Pulmonary artery endothelial cell (primary cell): ENCODE results near the gene CALML4. TPM values are rescaled to one million over a fixed set of nuclear protein-coding genes. Genes with fewer than 3 reads are reported as not detected.
"Not testable (repeated sequence)": the region's sequence is repeated elsewhere in the genome, so short reads cannot be mapped to it uniquely, and the experiment has no call there.

Source experiments
- DNase-seq: peaks from one replicate; pipeline ENCODE4 v3.0.0-alpha.2; 2011; ENCODE audit warnings: low read depth, low spot score
- total RNA-seq: library from RNA; depleted of rRNA; stranded (reverse); fragments of >200 nt; gene quantifications from 2 replicates; pipeline ENCODE4 v1.2.3, GENCODE V29; 2014

The CALML4 gene
- total RNA-seq, 1 donor from 2014 or later = 3.0 TPM

- DNase-seq = no peak
Measured at GRCh38 chr15:68208636-68209240, 3.6 kb upstream of the CALML4 start.

- no peak for DNase-seq
Measured at GRCh38 chr15:68208136-68208535, 3.0 kb upstream of the CALML4 start.

- no peak for DNase-seq
Measured at GRCh38 chr15:68207176-68207935, 2.2 kb upstream of the CALML4 start.

- no peak for DNase-seq
Measured at GRCh38 chr15:68206711-68207151, 1.6 kb upstream of the CALML4 start.

GRCh38 chr15:68205954-68206539 is 915 bp upstream of the CALML4 start:
- DNase-seq = no peak

- no peak for DNase-seq
Measured at GRCh38 chr15:68205558-68205944, 419 bp upstream of the CALML4 start.

GRCh38 chr15:68204361-68204760 is 771 bp downstream of the CALML4 start:
- no peak for DNase-seq

GRCh38 chr15:68203956-68204355 is 1.2 kb downstream of the CALML4 start:
- DNase-seq = no peak

GRCh38 chr15:68203486-68203885 is 1.6 kb downstream of the CALML4 start:
- no peak for DNase-seq

GRCh38 chr15:68202994-68203393 is 2.1 kb downstream of the CALML4 start:
- DNase-seq = not testable (repeated sequence)

GRCh38 chr15:68201879-68202261 is 3.3 kb downstream of the CALML4 start:
- no peak for DNase-seq

GRCh38 chr15:68201153-68201878 is 3.8 kb downstream of the CALML4 start:
- DNase-seq = no peak

GRCh38 chr15:68200016-68200861 is 4.9 kb downstream of the CALML4 start:
- no peak for DNase-seq

- DNase-seq = no peak
Measured at GRCh38 chr15:68199340-68199739, 5.8 kb downstream of the CALML4 start.

GRCh38 chr15:68197661-68198437 is 7.3 kb downstream of the CALML4 start:
- DNase-seq = no peak

GRCh38 chr15:68197170-68197492 is 8.0 kb downstream of the CALML4 start:
- DNase-seq = no peak

- no peak for DNase-seq
Measured at GRCh38 chr15:68196445-68197169, 8.5 kb downstream of the CALML4 start.

- DNase-seq = no peak
Measured at GRCh38 chr15:68195336-68196112, 9.6 kb downstream of the CALML4 start.
